Vagina (tissue), 2 donors: ENCODE measurements around the gene ERC2.

Experiments used
- CTCF ChIP-seq, 3 experiments: fragments of 450-650 bp in 2 of 3; fragments of 200-600 bp in 1 of 3; sonication (generic) in 1 of 3; IDR thresholded peaks; one replicate each; pipeline ENCODE4 v1.5.1; 2017 to 2019; ENCODE audit warnings: antibody characterized with exemption in 3 of 3, mild to moderate bottlenecking in 2 of 3, moderate library complexity in 2 of 3
- POLR2AphosphoS5 ChIP-seq, 2 donors: sonication (generic); formaldehyde crosslinking; IDR thresholded peaks; one replicate each; pipeline ENCODE4 v1.9.0; 2017; ENCODE audit warnings: antibody characterized with exemption in 2 of 2, mild to moderate bottlenecking in 2 of 2, low read depth in 1 of 2; ENCODE audit not compliant: insufficient read depth in 1 of 2

GRCh38 chr3:55717481-55717880, 750.8 kb downstream of the ERC2 start:
- no peak for TF ChIP-seq POLR2AphosphoS5 (IDR thresholded peaks at IDR 0.05; ENCODE audit: insufficient read depth in 1 of 2, low read depth in 1 of 2)
- TF ChIP-seq CTCF (IDR thresholded peaks at IDR 0.05) = no peak
